ENCODE data around the gene FNTB. TPM values are rescaled to one million over a fixed set of nuclear protein-coding genes. Genes with fewer than 3 reads are reported as not detected.

The FNTB gene
- total RNA-seq, 1 experiment from 2014 or later = 26.7 TPM

- TF ChIP-seq REST (IDR thresholded peaks at IDR 0.05; ENCODE audit: low read depth) (no peak), FOSL1 (IDR thresholded peaks at IDR 0.05; ENCODE audit: low read depth) (no peak), CBX3 (IDR thresholded peaks at IDR 0.05; ENCODE audit: low read depth) (no peak), ZNF274 (IDR thresholded peaks at IDR 0.05; ENCODE audit: low read depth, low read length) (no peak), SRF (IDR thresholded peaks at IDR 0.05; ENCODE audit: low read depth) (no peak), ELF1 (IDR thresholded peaks at IDR 0.05; ENCODE audit: borderline replicate concordance, low read depth) (no peak), ATF3 (IDR thresholded peaks at IDR 0.05) (no peak), JUND (IDR thresholded peaks at IDR 0.05) (no peak), POLR2AphosphoS5 (IDR thresholded peaks at IDR 0.05; ENCODE audit: low read depth, low read length) (no peak), EGR1 (IDR thresholded peaks at IDR 0.05; ENCODE audit: low read depth) (no peak), ZFX (IDR thresholded peaks at IDR 0.05) (no peak)
These were observed 13.7 kb upstream of the FNTB start (continued) for GRCh38 chr14:64973026-64973442.

- no peak overlapping the region for H3K9ac ChIP-seq (ENCODE audit: low read length)
- H3K9me2 ChIP-seq (ENCODE audit: insufficient read depth) = no peaks in the 10 kb centered on the region
- no peaks in the 10 kb centered on the region for H3K36me3 ChIP-seq (ENCODE audit: control insufficient read depth in 1 of 2, insufficient read depth in 2 of 2, low read length in 2 of 2)
- ATAC-seq = no peak
- H3K9me3 ChIP-seq (ENCODE audit: control insufficient read depth in 1 of 2, insufficient read depth in 1 of 2, low read depth in 1 of 2, low read length in 2 of 2) = no peaks in the 10 kb centered on the region
- ChIA-PET POLR2A (no interaction called here), RAD21 (ENCODE audit: low non-redundant PET in 1 of 2, low total read pairs in 2 of 2, uncharacterized antibody in 2 of 2, unreplicated experiment in 2 of 2) (no interaction called here), CTCF (no interaction called here)
- no peak overlapping the region for H3K4me3 ChIP-seq (replicated peaks in 1 of 2; ENCODE audit: low read depth in 1 of 2, low read length in 2 of 2)
- H3K4me1 ChIP-seq (ENCODE audit: control insufficient read depth in 1 of 2, insufficient read depth in 2 of 2, low read length in 2 of 2) = peaks cover 16 to 21% of the 10 kb centered on the region in 2 experiments; a peak in 3 of 4 replicates
- no peak for DNase-seq (ENCODE audit: low read depth, low spot score)
- H4K20me1 ChIP-seq (ENCODE audit: insufficient read depth) = no peaks in the 10 kb centered on the region
- BruUV-seq (replicated peaks) = no TSS peak
- no peak overlapping the region for H3K4me2 ChIP-seq (ENCODE audit: low read length)
- no peak for TF ChIP-seq CEBPB (IDR thresholded peaks at IDR 0.05; ENCODE audit: low read depth)
- TF ChIP-seq POLR2AphosphoS5 (IDR thresholded peaks at IDR 0.05; ENCODE audit: low read depth, low read length) = no peak
- TF ChIP-seq SIN3A (IDR thresholded peaks at IDR 0.05; ENCODE audit: low read depth) = no peak
- no peak for TF ChIP-seq MAX (IDR thresholded peaks at IDR 0.05)
- TF ChIP-seq ELF1 (IDR thresholded peaks at IDR 0.05; ENCODE audit: borderline replicate concordance, low read depth) = no peak
- H3K27me3 ChIP-seq (ENCODE audit: insufficient read depth, low read length) = no peaks in the 10 kb centered on the region
- no peaks in the 10 kb centered on the region for H3K79me2 ChIP-seq (ENCODE audit: insufficient read depth, low read length)
- H2AFZ ChIP-seq (ENCODE audit: low read depth, low read length, poor library complexity, severe bottlenecking) = no peak overlapping the region
- intact Hi-C loops (cut with micrococcal nuclease) = no loop called here
- H3K27ac ChIP-seq (ENCODE audit: low read depth, low read length) = no peak overlapping the region
These were observed 12.9 kb upstream of the FNTB start for GRCh38 chr14:64973826-64974225.
